NCI-H2029 treated with DMSO at 0.1 percent for 48 hours (cell line): ENCODE data around the gene CS.
A peak's percentile ranks its signal among the peaks of the same experiment; 100 is the strongest.

Experiments used
- DNase-seq: peaks from one replicate; lab custom pipeline; 2025; lab: John Stamatoyannopoulos, UW

The CS gene

DNA sequence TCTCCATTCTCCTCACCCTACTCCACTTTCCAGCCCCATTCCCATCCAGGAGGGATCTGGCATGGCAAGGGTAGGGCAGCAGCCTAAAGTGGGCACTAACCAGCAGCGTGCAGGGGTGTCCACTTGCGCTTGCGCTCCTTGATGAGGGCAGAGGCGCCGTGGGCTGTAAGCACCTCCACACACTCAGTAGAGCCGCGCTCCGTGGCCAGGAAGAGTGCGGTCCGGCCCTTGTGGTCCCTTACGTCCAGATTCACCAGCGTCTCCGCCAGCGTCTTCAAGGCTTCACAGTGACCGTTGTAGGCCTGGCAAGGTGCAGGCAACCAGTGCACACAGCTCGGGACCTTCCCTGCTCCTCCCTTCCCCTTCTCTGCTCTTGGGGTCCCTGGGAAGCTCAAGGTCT lies 52.2 kb downstream of the CS start:
- DNase-seq = no peak

DNA sequence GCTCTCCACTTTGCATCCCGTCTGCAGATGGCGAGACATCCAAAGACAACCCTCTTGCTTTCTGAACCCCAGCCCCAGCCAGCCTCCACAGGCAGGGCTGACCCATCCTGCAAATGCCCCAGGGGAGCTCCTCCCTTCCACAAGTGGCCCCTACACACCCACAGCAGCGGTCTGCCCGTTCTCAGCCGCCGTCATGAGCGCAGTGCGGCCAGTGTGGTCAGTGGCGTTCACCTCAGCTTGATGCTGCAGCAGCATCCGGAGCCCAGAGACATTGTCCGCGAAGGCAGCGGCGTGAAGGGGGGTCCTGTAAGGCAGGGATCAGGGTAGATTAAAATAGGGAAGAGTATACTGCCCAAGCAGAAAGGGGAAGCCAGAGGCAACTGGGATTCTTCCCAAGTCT lies 55.6 kb downstream of the CS start:
- no peak for DNase-seq

DNA sequence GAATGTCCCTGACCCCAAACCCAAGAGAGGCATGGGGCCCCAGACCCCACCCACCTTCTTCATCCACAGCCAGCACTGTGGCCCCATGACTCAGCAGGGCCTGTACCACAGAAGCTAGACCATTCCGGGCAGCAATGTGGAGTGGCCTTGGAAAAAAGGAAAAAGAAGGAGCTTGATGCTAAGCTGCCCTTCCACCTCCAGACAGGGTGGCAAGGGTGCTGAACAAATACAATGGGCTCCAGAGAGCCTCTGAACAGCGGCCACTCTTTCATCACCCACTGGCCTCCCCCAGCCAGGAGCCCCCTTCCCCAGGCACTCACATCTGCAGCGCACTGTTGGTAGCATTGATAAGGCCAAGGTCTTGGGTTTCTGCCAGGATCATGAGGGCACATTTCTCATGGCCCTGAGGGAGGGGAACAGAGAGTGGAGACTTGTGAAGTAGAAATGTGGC lies 56.4 kb downstream of the CS start:
- DNase-seq = no peak

DNA sequence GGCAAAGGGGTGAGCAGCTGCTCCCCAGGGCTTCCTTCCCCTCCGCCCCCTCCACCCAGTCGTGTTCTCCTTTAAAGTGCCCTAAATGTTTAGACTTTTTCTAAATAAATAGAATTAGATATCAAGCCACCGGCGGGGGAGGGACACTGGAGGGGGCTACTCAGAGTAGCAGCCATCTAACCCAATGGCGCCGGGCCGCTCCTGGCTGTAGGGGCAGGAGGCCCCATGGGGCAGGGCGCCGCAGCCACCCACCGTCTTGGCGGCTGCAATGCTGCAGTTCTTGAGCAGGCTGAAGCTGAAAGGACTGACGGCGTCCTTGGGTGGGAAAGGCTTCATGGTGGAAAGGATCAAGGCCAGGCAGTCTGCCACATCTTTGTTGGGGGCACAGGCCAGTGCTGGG lies 57.1 kb downstream of the CS start:
- no peak for DNase-seq

DNA sequence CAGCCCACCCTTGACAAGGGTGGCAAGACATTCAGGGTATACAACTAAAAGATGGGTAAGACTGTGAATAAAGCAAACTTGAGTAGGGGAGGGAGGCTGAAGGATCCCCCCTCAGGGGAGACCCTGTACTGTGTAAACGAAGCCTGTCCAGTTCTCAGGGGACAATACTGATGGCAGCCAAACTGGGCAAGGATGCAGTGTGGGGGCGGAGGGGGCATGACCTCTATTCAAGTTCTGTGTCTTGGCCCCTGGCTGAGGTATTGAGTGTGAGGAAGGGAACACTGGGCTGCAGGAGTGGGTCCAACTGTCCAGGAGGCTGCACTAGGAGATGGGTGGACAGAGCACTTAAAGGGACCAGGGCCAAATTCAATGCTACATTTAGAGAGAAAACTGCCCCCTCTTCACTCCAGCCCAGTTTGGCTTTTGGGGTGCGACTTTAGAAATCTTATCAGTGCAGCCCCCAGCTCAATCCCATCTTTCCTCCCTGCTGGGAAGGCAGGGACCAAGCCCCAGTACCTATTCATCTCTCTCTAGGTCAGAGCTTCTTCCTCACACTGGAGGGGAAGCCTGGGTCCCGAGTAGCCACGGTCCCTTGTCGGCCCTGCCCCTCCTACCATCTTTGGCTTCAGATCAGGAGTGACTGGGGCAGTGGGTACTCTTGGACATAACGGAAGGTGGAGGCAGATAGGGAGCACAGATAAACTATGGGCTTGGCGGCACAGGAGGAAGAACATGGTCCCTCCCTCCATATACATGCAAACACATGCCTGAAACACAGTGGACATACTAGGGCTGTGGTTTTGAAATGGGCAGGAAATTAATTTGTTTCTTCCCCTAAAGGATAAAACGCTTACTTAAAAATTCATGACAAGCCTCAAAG lies 58.5 kb downstream of the CS start:
- DNase-seq = no peak

DNA sequence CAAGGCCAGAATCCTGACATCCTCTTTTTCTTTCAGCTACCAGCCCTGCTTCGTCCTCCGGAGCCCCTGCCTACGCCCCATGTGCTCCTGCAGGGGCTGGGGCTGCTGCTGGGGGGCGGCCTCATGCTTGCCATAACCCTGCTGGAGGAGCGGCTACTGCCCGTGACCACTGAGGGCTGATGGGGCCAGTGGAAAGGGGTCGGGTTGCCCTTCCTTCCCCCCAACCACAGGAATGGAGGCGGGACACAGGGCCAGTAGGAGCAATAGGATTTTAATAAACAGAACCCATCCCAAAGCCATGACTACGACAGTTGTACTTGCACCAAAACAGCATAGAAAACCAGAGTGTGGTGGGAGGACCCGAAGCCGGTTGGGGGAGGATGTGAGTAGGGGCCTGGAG lies 62.6 kb downstream of the CS start:
- no peak for DNase-seq

DNA sequence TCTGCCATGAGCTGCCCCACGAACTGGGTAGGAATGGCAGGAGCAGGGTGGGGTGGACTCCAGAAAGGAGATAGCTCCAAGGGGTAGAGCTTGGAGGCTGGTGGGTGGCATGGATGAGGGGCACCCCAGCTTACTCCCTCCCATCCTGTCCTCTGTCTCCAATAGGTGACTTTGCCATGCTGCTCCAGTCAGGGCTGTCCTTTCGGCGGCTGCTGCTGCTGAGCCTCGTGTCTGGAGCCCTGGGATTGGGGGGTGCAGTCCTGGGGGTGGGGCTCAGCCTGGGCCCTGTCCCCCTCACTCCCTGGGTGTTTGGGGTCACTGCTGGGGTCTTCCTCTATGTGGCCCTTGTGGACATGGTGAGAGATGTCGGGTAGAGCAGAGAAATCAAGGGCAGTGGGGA lies 63.1 kb downstream of the CS start:
- DNase-seq = no peak

DNA sequence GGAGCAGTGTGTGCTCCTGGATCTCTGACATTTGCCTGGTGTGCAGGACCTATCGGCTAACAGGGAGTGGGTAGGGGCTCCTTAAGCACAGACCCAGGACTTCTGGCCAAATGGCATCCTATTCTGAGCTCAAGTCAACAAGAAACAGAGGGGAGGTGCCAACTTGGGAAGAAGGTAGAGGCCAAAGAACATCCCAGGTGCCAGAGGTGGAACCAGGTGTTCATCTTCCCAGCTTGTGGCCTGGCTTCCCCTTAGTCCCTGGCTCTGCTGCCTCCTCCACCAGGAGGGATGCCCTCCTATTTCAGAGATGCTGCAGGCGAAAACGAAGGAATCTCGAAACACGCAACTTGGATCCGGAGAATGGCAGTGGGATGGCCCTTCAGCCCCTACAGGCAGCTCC lies 64.0 kb downstream of the CS start:
- DNase-seq = no peak

DNA sequence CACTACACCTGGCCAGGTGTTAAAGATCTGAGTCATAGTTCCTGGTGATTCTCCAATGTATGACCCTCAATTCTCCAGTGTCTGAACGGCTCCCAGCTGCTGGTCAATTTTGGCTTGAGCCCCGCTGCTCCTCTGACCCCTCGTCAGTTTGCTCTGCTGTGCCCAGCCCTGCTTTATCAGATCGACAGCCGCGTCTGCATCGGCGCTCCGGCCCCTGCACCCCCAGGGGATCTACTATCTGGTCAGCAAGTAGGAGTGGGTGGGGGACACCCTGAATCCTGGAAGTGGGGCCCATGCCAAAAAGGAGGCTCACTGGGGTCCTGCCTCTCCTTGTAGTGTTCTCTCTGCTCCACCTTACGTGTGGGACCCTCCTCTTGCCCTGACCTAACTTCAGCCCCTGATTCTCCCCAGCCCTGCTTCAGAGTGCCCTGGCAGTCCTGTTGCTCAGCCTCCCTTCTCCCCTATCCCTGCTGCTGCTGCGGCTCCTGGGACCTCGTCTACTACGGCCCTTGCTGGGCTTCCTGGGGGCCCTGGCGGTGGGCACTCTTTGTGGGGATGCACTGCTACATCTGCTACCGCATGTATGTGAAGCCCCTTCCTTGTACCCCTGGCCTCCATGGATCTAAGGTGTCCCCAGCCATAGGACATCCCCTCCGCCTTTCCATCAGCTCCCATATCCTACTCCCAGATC lies 65.2 kb downstream of the CS start:
- no peak for DNase-seq

DNA sequence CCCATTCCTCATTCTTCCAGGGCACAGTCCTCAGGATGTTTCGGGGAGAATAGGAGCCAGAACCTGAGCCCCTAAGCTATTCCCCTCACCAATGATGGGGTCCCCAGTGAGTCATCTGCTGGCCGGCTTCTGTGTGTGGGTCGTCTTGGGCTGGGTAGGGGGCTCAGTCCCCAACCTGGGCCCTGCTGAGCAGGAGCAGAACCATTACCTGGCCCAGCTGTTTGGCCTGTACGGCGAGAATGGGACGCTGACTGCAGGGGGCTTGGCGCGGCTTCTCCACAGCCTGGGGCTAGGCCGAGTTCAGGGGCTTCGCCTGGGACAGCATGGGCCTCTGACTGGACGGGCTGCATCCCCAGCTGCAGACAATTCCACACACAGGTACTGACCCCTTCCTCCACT lies 68.9 kb downstream of the CS start:
- no peak for DNase-seq

DNA sequence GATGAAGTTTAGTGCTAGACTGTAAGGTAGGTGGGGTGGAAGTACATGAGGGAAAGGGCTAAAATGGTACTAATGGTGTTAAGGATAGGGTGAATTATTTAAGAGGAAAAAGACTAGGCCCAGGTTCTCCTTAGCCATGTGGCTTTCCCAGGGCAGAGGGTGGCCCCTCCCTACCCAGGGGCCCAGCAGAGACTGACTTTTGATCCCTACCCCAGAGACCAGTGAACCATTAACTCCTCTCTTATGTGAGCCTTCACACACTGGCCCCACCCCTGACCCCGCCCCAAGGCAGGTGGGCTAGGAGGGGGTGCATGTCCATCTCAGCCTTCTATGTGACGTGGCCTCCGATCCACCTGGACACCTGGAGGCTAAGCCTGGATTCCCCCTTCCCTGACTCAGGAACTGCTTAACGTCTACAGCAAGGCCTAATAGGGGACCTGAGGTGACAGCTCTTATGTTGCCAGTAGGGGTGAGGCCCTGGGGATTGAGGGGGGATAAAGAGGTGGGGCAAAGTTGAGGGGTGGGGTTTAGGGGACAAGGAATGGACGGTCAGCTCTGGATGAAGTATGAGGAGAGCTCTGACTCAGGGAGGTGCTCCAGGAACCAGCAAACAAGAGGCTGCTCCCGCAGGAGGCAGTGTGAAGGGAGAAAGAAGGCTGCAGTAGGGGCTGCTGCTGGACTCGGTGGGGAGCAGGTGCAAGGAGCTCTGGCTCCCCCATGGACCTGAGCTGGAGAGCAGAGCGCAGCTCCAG lies 69.5 kb downstream of the CS start:
- DNase-seq = no peak

DNA sequence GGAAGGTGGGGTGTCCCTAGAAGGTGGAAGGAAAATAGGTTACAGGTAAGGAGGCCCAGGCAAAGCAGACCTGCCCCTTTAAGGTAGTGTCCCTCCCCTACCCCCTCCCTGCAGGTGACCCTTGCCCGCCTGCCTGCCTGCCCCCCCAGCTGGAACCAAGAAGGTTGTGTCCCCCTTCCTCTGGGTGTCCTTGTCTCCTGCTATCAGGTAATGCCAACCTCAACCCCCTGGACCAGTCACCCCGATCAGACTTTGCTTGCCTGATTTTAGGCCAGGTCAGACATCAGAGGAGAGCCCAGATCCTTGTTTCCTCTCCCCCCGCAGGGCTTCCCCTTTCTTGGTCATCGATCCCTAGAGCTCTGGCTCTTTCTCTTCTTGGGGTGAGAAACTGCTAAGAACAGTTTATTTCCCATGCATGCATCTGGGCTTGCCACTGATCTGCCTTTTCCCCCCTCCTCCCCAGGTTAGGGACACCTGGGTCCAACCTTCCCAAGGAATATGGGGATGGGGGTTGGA lies 70.2 kb downstream of the CS start, which contains the start of gene SLC39A5:
Gene SLC39A5, plus strand, starts transcription at position 136 of the 516 bp plus-strand sequence. CDS start 1,224 bp downstream, outside the sequence.
- DNase-seq = no peak

DNA sequence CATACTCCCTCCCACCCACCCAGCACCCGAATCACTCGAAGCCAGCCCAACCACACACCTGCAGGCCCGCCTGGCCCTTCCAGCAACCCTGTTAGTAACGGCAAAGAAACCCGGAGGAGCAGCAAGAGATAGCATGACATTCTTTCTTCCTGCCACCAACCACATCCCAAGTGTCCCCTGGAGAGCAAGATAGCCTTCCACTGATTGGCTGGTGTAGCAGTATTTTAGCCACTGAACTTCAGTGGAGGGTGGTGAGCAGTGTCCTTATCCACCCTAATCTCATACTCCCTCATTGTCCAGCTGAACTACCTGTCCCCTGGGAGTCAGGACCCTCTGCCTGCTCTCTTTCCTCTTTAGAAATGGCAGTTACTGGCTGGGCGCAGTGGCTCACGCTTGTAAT lies 71.0 kb downstream of the CS start:
- no peak for DNase-seq

DNA sequence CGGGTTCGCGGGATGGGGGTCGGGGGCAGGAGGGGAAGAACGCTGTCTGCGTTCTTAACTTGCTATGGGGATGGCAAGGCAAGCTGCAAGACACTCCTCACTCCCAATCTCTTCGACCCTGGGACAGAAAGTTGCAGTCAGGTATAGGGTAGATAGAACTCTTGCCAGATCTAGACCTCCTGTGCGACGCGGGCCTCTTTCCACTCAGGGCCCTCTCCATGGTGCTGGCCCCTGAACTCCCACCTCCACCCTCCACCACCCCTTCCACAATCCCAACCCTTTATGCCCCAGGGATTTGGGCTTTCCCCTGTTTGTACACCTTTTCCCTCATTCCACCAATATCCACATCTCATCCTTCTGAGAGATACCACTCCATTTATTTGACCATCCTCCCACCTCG lies 75.2 kb downstream of the CS start:
- no peak for DNase-seq

DNA sequence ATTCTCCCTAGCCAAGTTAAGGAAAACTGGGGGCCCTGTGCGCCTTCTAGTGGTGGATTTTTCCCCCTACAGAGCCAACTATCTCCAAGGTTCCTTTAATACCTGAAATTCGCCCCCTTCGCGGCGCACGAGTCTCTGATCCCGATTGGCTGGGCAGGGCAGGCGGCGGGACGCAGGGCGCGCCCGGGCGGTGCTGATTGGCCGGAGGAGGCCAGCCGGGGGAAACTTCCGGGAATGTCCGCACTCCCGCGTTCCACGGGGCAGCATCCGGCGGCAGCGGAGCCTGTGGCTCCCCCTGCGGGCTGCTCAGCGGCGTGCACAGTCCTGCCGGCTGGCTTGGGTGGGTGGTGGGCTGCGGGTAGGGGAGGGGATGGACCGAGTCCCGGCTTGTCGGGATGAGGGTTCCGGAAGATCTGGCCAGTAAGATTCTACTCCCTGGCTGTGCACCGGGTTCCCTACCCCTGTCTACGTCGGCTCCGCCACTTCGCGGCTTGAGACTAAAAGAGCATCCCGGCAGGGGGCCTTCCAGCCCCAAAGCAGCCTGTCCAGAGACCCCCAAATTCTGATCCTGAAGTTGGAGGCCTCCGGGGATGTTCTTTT lies 75.9 kb downstream of the CS start, which contains the start of gene NABP2:
Gene NABP2, plus strand, starts transcription at position 241 of the 600 bp plus-strand sequence. CDS start 515 bp downstream, outside the sequence.
- DNase-seq = peak; percentile 92

DNA sequence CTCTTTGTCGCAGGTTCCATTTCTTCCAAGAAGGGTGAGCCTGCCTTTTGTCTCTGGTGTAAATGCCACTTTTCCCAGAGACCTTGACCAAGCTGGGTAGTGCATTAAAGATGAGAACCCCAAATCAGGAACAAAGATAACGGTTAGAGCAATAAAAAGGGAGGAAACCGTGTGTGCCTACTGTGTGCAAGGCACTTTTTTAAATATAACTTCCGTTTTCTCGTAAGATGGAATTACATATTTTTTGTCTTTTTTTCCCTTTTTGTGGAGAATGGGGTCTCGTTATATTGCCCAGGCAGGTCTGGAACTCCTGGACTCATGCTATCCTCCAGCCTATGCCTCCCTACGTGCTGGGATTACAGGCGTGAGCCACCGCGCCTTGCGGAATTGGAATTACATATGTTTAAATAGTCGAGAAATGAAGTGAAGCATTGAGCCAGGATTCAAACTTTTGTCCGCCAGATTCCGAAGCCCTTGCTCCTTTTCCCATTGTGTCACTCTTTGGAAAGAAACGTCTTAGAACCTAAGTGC lies 76.5 kb downstream of the CS start:
- no peak for DNase-seq

DNA sequence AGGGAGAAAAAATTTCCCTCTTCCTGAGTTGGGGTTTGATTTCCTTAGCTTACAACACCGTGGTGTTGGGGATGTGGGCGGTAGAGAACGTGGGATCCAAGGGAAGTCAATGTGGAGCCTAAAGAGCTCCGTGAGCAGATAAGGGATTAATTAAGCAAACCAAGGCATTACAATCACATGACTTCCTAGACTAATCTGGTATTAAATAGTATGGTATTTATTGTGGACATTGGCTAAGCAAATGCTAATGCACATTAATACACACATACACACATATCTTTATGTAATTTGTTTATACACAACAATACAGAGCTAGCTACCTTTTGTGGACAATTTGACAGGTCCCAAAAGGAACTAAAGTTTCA lies 77.6 kb downstream of the CS start:
- DNase-seq = no peak

DNA sequence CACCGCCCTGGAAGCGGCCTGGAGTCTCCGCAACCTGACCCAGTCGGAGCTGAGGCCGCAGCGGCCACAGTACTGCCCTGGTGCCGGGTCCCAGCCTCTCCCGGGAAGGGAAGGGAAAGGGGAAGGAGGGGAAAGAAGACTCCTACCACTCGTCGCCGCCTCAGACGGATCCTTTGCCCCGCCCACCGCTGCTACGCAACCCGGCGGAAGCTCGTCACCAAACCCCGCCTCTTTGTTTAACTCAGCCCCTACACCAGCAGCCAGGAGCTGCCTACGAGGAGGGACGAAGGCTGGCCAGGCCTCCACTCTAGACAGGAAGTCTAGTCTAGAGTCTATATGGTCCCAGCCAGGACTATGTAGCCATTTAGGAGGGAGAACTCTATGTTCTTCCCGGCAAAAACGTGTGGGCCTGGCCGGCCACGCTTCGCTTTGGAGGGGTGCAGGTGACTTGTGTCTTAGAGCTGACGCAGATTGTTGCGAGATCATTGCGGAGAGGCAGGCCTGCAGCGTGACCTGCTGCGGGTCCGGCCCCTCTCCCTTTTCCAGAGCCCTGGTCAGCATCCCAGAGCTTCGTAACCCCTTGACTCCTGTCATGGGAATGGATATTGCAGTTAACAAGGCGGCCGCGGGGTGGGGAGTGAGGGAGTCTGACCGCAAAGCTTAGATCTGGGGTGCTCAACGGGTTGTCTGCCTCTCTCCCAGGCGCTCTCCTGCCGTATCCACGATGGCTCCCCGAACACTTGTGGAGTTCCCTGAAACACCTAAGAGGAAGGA lies 78.2 kb downstream of the CS start, which contains the start of gene RNF41:
Gene RNF41, minus strand, starts transcription at position 166 of the 774 bp plus-strand sequence. CDS start 7,875 bp downstream, outside the sequence.
- peak; percentile 92 for DNase-seq
